Peyer's patch (tissue), 4 donors: Measurements from ENCODE around the gene BIN1.

Source experiments
- POLR2A ChIP-seq, 2 donors: fragments of 450-650 bp; IDR thresholded peaks; one replicate each; pipeline ENCODE4 v1.5.1; 2017; ENCODE audit warnings: antibody characterized with exemption in 2 of 2, mild to moderate bottlenecking in 2 of 2, moderate library complexity in 2 of 2
- TF ChIP-seq, protein P1 (sequence below), 6 experiments: fragments of 450-650 bp in 4 of 6; fragments of 200-600 bp in 2 of 6; sonication (generic) in 1 of 6; IDR thresholded peaks; one replicate each; pipeline ENCODE4 v1.5.1; 2017 to 2019; ENCODE audit warnings: antibody characterized with exemption in 6 of 6, mild to moderate bottlenecking in 3 of 6, moderate library complexity in 1 of 6

DNA sequence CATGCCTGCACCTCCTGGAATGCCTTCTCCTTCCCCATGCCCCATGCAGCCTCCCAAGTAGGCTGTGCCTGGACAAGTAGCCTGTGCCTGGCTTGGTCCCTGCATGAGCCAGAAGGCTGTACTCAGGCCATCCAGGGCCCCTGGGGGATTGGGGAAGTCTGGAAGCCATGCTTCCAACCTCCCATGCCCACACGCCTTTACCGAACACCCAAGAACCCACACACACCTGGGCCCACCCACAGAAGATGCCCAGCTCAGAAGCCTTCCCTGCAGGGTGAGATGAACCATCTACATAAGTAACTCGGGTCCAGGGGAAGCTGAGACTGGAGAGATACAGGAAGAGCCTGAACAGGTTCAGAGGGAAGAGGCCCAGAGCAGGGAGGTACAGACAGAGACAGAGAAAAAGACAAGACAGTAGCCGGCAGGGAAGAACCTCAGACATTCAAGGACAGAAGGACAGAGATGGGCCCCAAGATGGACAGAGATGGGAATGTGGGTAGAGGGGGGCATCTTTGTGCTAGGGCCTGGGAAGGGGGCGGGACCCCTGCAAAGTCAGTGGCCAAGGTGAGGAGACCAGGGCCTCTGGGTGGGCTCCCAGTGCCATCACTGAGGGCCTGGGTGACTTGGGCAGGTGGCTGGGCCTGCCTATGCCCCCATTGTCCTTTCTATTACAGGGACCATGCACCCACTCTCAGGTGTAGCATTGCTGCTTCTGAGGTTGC lies 4.3 kb downstream of the BIN1 start:
- TF ChIP-seq, protein P1, sequence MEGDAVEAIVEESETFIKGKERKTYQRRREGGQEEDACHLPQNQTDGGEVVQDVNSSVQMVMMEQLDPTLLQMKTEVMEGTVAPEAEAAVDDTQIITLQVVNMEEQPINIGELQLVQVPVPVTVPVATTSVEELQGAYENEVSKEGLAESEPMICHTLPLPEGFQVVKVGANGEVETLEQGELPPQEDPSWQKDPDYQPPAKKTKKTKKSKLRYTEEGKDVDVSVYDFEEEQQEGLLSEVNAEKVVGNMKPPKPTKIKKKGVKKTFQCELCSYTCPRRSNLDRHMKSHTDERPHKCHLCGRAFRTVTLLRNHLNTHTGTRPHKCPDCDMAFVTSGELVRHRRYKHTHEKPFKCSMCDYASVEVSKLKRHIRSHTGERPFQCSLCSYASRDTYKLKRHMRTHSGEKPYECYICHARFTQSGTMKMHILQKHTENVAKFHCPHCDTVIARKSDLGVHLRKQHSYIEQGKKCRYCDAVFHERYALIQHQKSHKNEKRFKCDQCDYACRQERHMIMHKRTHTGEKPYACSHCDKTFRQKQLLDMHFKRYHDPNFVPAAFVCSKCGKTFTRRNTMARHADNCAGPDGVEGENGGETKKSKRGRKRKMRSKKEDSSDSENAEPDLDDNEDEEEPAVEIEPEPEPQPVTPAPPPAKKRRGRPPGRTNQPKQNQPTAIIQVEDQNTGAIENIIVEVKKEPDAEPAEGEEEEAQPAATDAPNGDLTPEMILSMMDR (IDR thresholded peaks at IDR 0.05) = no peak
- no peak for TF ChIP-seq POLR2A (IDR thresholded peaks at IDR 0.05)
